Spleen (tissue), 11 donors: Measurements from ENCODE around the gene PALLD. TPM values are rescaled to one million over a fixed set of nuclear protein-coding genes. Genes with fewer than 3 reads are reported as not detected.

Source experiments
- DNase-seq: peaks from one replicate; pipeline ENCODE4 v3.0.0-alpha.2; 2020
- H3K27ac ChIP-seq, 8 donors: fragments of 200-600 bp; sonication (generic) in 7 of 8; 1 replicate in 4 of 8; 2 replicates in 4 of 8; pipeline versions ENCODE4 v1.5.0 to v1.8.0; 2016 to 2021; ENCODE audit warnings: inconsistent platforms in 4 of 8, mild to moderate bottlenecking in 4 of 8, moderate library complexity in 1 of 8
- H3K27me3 ChIP-seq, 7 donors: fragments of 200-600 bp; sonication (generic) in 6 of 7; replicated peaks in 1 of 7; 1 replicate in 4 of 7; 2 replicates in 3 of 7; pipeline versions ENCODE4 v1.5.0 to v1.8.0; 2016 to 2021; ENCODE audit warnings: inconsistent platforms in 3 of 7, mild to moderate bottlenecking in 1 of 7
- H3K36me3 ChIP-seq, 6 donors: fragments of 200-600 bp; sonication (generic) in 5 of 6; 1 replicate in 4 of 6; 2 replicates in 2 of 6; pipeline versions ENCODE4 v1.5.0 to v1.8.0; 2016 to 2021; ENCODE audit warnings: inconsistent platforms in 2 of 6
- H3K4me1 ChIP-seq, 6 donors: fragments of 200-600 bp; sonication (generic) in 5 of 6; 1 replicate in 3 of 6; 2 replicates in 3 of 6; pipeline versions ENCODE4 v1.5.0 to v1.8.0; 2016 to 2021; ENCODE audit warnings: inconsistent platforms in 3 of 6
- H3K4me3 ChIP-seq, 8 donors: fragments of 200-600 bp; sonication (generic) in 7 of 8; 1 replicate in 4 of 8; 2 replicates in 4 of 8; pipeline versions ENCODE4 v1.5.0 to v1.8.0; 2016 to 2021; ENCODE audit warnings: inconsistent platforms in 4 of 8, mild to moderate bottlenecking in 4 of 8, moderate library complexity in 2 of 8
- H3K9me3 ChIP-seq, 8 donors: fragments of 200-600 bp; sonication (generic) in 7 of 8; 1 replicate in 4 of 8; 2 replicates in 4 of 8; pipeline versions ENCODE4 v1.5.0 to v1.8.0; 2016 to 2021; ENCODE audit warnings: inconsistent platforms in 4 of 8
- CTCF ChIP-seq, 11 experiments: fragments of 200-600 bp in 7 of 11; fragments of 450-650 bp in 4 of 11; sonication (generic) in 4 of 11; IDR thresholded peaks in 8 of 11; conservative IDR thresholded peaks in 3 of 11; 1 replicate in 7 of 11; 2 replicates in 4 of 11; pipeline versions ENCODE4 v1.4.0 to v1.8.0; 2016 to 2021; ENCODE audit warnings: antibody characterized with exemption in 11 of 11, inconsistent platforms in 4 of 11, mild to moderate bottlenecking in 1 of 11
- POLR2A ChIP-seq, 3 donors: fragments of 450-650 bp; IDR thresholded peaks; one replicate each; pipeline ENCODE4 v1.5.1; 2017; ENCODE audit warnings: antibody characterized with exemption in 3 of 3, mild to moderate bottlenecking in 1 of 3
- POLR2AphosphoS5 ChIP-seq, 3 donors: sonication (generic); formaldehyde crosslinking; IDR thresholded peaks; one replicate each; pipeline ENCODE4 v1.5.1; 2017; ENCODE audit warnings: antibody characterized with exemption in 3 of 3
- WGBS, 5 donors: extraction: QIAGEN DNeasy Blood & Tissue Kit in 3 of 5; methylation state at CpG; one replicate each; pipeline versions ENCODE4 v1.1.5 to v1.1.7; 2013 to 2018; 5-methylcytosine and 5-hydroxymethylcytosine counted together
- intact Hi-C: fragments of 100-400 bp; cut with DNase I; formaldehyde crosslinking; loops from one replicate; pipeline ENCODE4 v1.15.0; 2023; ENCODE audit warnings: low total_unique reads
- polyA plus RNA-seq, 3 donors: library from polyadenylated mRNA; stranded (reverse); fragments of 200-250 nt; gene quantifications; one replicate each; pipeline ENCODE4 v1.2.1, GENCODE V29; 2013
- total RNA-seq, 7 donors: library from RNA; depleted of rRNA in 3 of 7; stranded (reverse); fragments of >200 nt in 3 of 7; fragmentation: NEBNext Ultra II Directional in 4 of 7; extraction: Animal tissue kit (Norgen Biotek cat#: 25700) in 4 of 7; gene quantifications; one replicate each; pipeline versions ENCODE4 v1.1.0 to v1.2.1, GENCODE V29; 2016 to 2021
- donor health status: healthy with polysubstance abuse.
- donor health status: DM: no; HTN: no; CAD: no; lungs with moderate emphysema.
- donor health status: DM: no; HTN: no; CAD: no.
- donor health status: Bipolar disorder and iron deficiency.
- donor health status: healthy.
- donor health status: DM: no; HTN: no; CAD: no.
- donor health status: DM: yes; HTN: yes; CAD: no.

Gene PALLD
- total and polyA plus RNA-seq, 10 donors, result 24.3 to 228 (median 142) TPM

- DNase-seq, result peak; percentile 85
- Histone ChIP-seq H3K9me3 (no peaks in the 10 kb centered on the region), H3K27me3 (peaks cover 0 to 28% (median 7%) of the 10 kb centered on the region in 7 donors), H3K36me3 (peaks cover 0 to 11% (median 0%) of the 10 kb centered on the region in 6 donors), H3K27ac (peak overlapping the region; percentile 24 to 82 (median 78)), H3K4me3 (peak overlapping the region; percentile 32 to 70 (median 44)), H3K4me1 (peaks cover 16 to 67% (median 35%) of the 10 kb centered on the region in 6 donors)
- 6 to 16% (median 9%) methylated on average over 62 to 108 of the region's 108 CpGs for WGBS, 5 donors
- TF ChIP-seq CTCF (IDR thresholded peaks at IDR 0.05 in 8 of 11, conservative IDR thresholded peaks at IDR 0.05 in 3 of 11), result no peak
- TF ChIP-seq POLR2A (IDR thresholded peaks at IDR 0.05), result no peak
- peak; percentile 2 to 67 (median 55) for TF ChIP-seq POLR2AphosphoS5 (IDR thresholded peaks at IDR 0.05)
- intact Hi-C loops, result no loop called here
Measured at GRCh38 chr4:168877511-168878491, 380.9 kb downstream of the PALLD start.

- Histone ChIP-seq H3K36me3 (peaks cover 0 to 11% (median 0%) of the 10 kb centered on the region in 6 donors), H3K4me3 (peak overlapping the region in 4 of 8 donors; percentile 43 to 70 (median 50))
- DNase-seq, result no peak
Measured at GRCh38 chr4:168878623-168879022, 381.8 kb downstream of the PALLD start.

GRCh38 chr4:168879188-168879587 lies 382.3 kb downstream of the PALLD start:
- no peak for TF ChIP-seq POLR2AphosphoS5 (IDR thresholded peaks at IDR 0.05)
- no peak for TF ChIP-seq POLR2A (IDR thresholded peaks at IDR 0.05)
- no peak for TF ChIP-seq CTCF (IDR thresholded peaks at IDR 0.05 in 8 of 11, conservative IDR thresholded peaks at IDR 0.05 in 3 of 11)
- peaks cover 16 to 76% (median 41%) of the 10 kb centered on the region in 6 donors for H3K4me1 ChIP-seq
- no peaks in the 10 kb centered on the region for H3K9me3 ChIP-seq
- DNase-seq, result no peak
- peak overlapping the region in 7 of 8 donors; percentile 3 to 82 (median 79) for H3K27ac ChIP-seq
- peaks cover 0 to 13% (median 0%) of the 10 kb centered on the region in 6 donors for H3K36me3 ChIP-seq
- H3K4me3 ChIP-seq, result peak overlapping the region in 2 of 8 donors; percentile 53 to 70
- peaks cover 0 to 28% (median 7%) of the 10 kb centered on the region in 7 donors for H3K27me3 ChIP-seq
- intact Hi-C loops, result no loop called here

More at GRCh38 chr4:168878623-168879022, 381.8 kb downstream of the PALLD start:
- peak overlapping the region; percentile 3 to 82 (median 78) for H3K27ac ChIP-seq
- TF ChIP-seq POLR2AphosphoS5 (IDR thresholded peaks at IDR 0.05) (no peak), CTCF (IDR thresholded peaks at IDR 0.05 in 8 of 11, conservative IDR thresholded peaks at IDR 0.05 in 3 of 11) (no peak), POLR2A (IDR thresholded peaks at IDR 0.05) (no peak)
- intact Hi-C loops, result no loop called here
- H3K27me3 ChIP-seq, result peaks cover 0 to 28% (median 7%) of the 10 kb centered on the region in 7 donors
- no peaks in the 10 kb centered on the region for H3K9me3 ChIP-seq
- H3K4me1 ChIP-seq, result peaks cover 16 to 73% (median 40%) of the 10 kb centered on the region in 6 donors
- 77 to 91% (median 87%) methylated on average over 2 of the region's 2 CpGs for WGBS, 5 donors
